GM12865 (cell line): ENCODE data around the gene GHR.

Source experiments
- DNase-seq: peaks from one replicate; pipeline ENCODE4 v3.0.0; 2010; ENCODE audit warnings: low read depth
- H3K4me3 ChIP-seq: 2 replicates; pipeline ENCODE4 v1.5.1; 2011; ENCODE audit warnings: mild to moderate bottlenecking, low read depth, low read length, control low read depth
- CTCF ChIP-seq: IDR thresholded peaks from 2 replicates; pipeline ENCODE4 v1.5.1; 2011; ENCODE audit warnings: low read length, control low read depth, low read depth, inconsistent platforms; ENCODE audit not compliant: insufficient read depth; ENCODE audit errors: missing control alignments

Gene GHR

GRCh38 chr5:42555797-42556196 lies 132.6 kb downstream of the GHR start:
- H3K4me3 ChIP-seq = no peak overlapping the region
- DNase-seq = no peak
- no peak for TF ChIP-seq CTCF

GRCh38 chr5:42557689-42558088 lies 134.4 kb downstream of the GHR start:
- no peak for DNase-seq
- no peak overlapping the region for H3K4me3 ChIP-seq
- no peak for TF ChIP-seq CTCF

- H3K4me3 ChIP-seq = no peak overlapping the region
- DNase-seq = no peak
- no peak for TF ChIP-seq CTCF
Measured at GRCh38 chr5:42561656-42562055, 138.4 kb downstream of the GHR start.

- DNase-seq = no peak
- H3K4me3 ChIP-seq = no peak overlapping the region
- TF ChIP-seq CTCF = no peak
Measured at GRCh38 chr5:42564689-42565356, 141.6 kb downstream of the GHR start.

GRCh38 chr5:42566652-42567295 lies 143.5 kb downstream of the GHR start:
- H3K4me3 ChIP-seq = no peak overlapping the region
- DNase-seq = no peak
- no peak for TF ChIP-seq CTCF

DNA sequence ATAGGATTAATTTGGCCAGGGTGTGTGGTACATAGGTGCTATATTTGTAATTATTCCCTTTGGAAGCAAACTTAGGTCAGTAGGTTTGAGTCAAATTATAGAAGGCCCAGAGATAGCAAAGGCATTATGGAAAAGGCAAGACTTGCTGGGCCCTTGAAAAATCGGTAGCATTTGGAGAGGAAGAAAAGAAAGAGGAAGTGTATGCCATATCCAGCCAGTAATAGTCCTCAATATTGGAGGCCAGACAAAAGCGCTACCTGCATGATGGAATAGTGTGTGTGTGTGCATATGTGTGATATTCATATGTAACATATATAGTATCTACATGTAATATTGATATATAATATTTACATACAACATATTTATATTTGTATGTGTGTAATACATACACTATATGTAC lies 146.1 kb downstream of the GHR start:
- no peak for DNase-seq
- no peak overlapping the region for H3K4me3 ChIP-seq
- TF ChIP-seq CTCF = no peak
